Effector memory CD4-positive, alpha-beta T cell (primary cell): ENCODE results near the gene GGACT.

ENCODE experiments used
- DNase-seq, 3 donors: peaks; one replicate each; pipeline ENCODE4 v3.0.0-alpha.2; 2020
- H3K27ac ChIP-seq: 2 replicates; pipeline ENCODE4 v1.7.0; 2013; ENCODE audit warnings: mild to moderate bottlenecking, low read length, moderate library complexity; ENCODE audit not compliant: insufficient read depth, poor library complexity, severe bottlenecking
- H3K27me3 ChIP-seq: replicated peaks from 2 replicates; pipeline ENCODE4 v1.7.0; 2013; ENCODE audit warnings: mild to moderate bottlenecking, low read length; ENCODE audit not compliant: insufficient read depth, control insufficient read depth, poor library complexity, severe bottlenecking
- H3K36me3 ChIP-seq: 2 replicates; pipeline ENCODE4 v1.7.0; 2013; ENCODE audit warnings: mild to moderate bottlenecking, low read length, moderate library complexity; ENCODE audit not compliant: control insufficient read depth, insufficient read depth
- H3K4me1 ChIP-seq: 2 replicates; pipeline ENCODE4 v1.7.0; 2013; ENCODE audit warnings: low read length, mild to moderate bottlenecking; ENCODE audit not compliant: control insufficient read depth, insufficient read depth, poor library complexity, severe bottlenecking
- H3K4me3 ChIP-seq: 2 replicates; pipeline ENCODE4 v1.7.0; 2013; ENCODE audit warnings: low read length, low read depth, mild to moderate bottlenecking; ENCODE audit not compliant: insufficient read depth, poor library complexity, severe bottlenecking
- H3K9me3 ChIP-seq: 2 replicates; pipeline ENCODE4 v1.7.0; 2013; ENCODE audit warnings: mild to moderate bottlenecking, low read length, moderate library complexity; ENCODE audit not compliant: control insufficient read depth

The GGACT gene

DNA sequence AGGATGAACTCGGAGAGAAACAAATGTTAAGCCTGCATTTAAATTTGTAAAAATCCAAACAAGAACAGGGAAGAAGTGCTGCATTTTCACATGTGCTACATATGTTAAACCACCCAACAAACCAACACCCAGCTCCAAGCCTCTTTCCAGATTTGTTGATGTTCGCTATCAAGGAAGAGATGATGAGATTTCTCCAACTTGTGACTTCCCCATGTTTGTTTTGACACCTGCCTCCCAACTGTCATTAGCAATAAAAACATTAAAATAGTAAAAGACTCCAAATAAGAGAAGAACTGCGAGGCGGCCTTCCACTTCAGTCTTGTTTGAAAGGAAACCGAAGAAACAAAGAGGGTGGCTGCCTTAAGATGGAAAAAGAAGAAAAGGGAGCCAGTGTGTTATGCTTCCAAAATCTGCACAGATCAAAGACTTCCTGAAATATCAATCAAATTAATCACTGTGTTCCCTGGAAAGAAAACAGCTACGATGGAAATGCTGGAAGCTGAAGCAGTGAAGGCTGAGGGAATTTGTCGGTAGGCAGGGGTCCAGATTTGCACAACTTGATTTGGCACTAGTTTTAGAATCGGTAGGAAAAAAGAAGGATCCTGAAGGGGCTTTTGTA lies 14.0 kb upstream of the GGACT start:
- Histone ChIP-seq H3K27me3 (no peaks in the 10 kb centered on the region), H3K27ac (no peak overlapping the region), H3K4me3 (no peak overlapping the region), H3K9me3 (no peaks in the 10 kb centered on the region), H3K4me1 (no peaks in the 10 kb centered on the region), H3K36me3 (no peaks in the 10 kb centered on the region)
- no peak for DNase-seq

DNA sequence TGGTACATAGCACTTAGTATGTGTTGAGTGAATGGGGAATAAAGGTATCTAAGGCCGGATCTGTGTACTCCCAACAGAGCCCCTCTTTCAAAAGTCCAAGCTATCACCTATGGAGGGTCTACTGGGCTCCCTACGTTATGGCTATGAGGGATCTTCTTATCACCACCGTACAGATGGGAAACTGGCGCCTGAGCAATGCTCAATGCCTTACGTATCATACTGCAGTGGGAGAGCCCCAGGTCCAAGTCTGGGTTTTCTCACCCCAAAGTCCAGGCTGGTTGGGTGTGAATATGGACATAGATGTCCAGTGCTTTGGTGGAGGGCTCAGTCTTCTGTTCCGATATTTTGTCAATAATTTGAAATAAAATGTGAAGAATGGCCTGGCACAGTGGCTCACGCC lies 13.1 kb upstream of the GGACT start:
- H3K27me3 ChIP-seq: no peaks in the 10 kb centered on the region

DNA sequence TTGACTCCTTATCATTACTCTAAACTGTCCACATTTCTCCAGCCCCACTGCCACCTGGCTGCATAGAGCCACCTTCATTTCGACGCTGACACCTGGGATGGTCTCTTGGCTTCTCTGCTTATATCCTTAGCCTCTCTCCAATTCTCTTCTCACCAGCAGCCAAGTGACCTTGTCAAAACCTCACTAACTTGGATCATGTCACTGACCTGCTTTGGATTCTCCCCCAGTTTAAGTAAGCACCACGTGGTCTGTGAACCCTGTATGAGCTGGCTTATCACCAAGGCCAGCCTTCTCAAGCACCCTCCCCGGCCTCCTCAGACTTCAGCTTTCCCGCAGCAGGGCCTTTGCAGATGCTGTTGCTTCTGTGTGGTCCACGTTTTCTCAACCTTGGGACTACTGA lies 12.3 kb upstream of the GGACT start:
- Histone ChIP-seq H3K4me3 (no peak overlapping the region), H3K4me1 (no peaks in the 10 kb centered on the region), H3K36me3 (no peaks in the 10 kb centered on the region), H3K9me3 (no peaks in the 10 kb centered on the region), H3K27me3 (no peaks in the 10 kb centered on the region), H3K27ac (no peak overlapping the region)
- DNase-seq: no peak

More for the DNA sequence above, 13.1 kb upstream of the GGACT start:
- Histone ChIP-seq H3K36me3 (no peaks in the 10 kb centered on the region), H3K4me3 (no peak overlapping the region), H3K4me1 (no peaks in the 10 kb centered on the region), H3K9me3 (no peaks in the 10 kb centered on the region), H3K27ac (no peak overlapping the region)
- no peak for DNase-seq

DNA sequence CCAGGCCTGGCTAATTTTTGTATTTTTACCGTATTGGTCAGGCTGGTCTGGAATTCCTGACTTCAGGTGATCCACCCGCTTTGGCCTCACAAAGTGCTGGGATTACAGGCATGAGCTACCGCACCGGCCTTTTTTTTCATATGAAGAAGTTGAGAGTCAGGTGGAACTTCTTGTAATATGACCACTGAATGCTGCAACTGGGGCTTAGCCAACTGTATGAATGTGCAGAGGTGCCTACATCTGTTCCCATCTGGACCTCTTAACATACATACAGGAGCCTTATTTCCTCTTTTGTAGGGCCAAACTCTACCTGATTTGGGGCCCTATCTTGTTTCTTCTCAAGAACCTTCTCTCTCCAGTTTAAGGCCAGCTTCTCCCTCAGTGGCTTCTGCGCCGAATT lies 11.9 kb upstream of the GGACT start:
- no peak for DNase-seq
- Histone ChIP-seq H3K36me3 (no peaks in the 10 kb centered on the region), H3K4me1 (no peaks in the 10 kb centered on the region), H3K9me3 (no peaks in the 10 kb centered on the region), H3K4me3 (no peak overlapping the region), H3K27ac (no peak overlapping the region), H3K27me3 (no peaks in the 10 kb centered on the region)

DNA sequence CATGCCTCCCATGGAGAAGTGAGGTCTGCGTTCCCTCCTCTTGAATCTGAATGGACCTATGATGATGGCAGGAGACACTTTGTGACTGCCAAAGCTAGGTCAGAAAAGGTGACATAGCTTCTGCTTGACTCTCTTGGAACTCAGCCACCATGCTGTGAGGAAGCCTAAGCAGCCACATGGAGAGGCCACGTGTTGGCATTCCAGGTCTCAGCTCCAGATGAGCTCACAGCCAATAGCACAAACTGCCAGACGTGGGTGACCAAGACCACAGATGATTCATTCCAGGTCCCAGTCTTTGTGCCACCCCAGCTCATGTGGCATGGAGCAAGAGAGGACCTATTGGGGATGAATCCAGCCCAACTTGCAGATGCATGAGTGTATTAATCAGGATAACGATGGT lies 8.7 kb upstream of the GGACT start:
- no peaks in the 10 kb centered on the region for H3K36me3 ChIP-seq
- H3K27me3 ChIP-seq: no peaks in the 10 kb centered on the region
- DNase-seq: no peak
- no peaks in the 10 kb centered on the region for H3K4me1 ChIP-seq
- no peak overlapping the region for H3K27ac ChIP-seq
- H3K4me3 ChIP-seq: no peak overlapping the region
- no peaks in the 10 kb centered on the region for H3K9me3 ChIP-seq

DNA sequence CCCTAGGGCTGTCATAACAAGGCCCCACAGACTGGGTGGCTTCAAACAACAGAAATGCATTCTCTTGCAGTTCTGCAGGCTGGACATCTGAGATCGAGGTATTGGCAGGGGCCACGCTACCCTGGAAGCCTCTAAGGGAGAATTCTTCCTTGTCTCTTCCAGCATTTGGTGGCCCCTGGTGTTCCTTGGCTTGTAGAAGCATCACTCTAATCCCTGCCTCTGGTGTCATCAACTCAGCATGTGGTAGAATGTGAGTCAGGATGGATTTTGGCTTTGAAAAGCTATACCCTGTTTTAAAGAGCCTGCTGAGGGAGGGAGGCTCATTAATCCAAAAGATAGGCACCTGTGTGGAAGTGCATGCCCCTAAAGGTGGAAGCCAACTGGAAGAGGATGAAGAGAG lies 7.9 kb upstream of the GGACT start:
- Histone ChIP-seq H3K9me3 (no peaks in the 10 kb centered on the region), H3K4me3 (no peak overlapping the region), H3K36me3 (no peaks in the 10 kb centered on the region), H3K27ac (no peak overlapping the region), H3K27me3 (no peaks in the 10 kb centered on the region), H3K4me1 (no peaks in the 10 kb centered on the region)
- no peak for DNase-seq

DNA sequence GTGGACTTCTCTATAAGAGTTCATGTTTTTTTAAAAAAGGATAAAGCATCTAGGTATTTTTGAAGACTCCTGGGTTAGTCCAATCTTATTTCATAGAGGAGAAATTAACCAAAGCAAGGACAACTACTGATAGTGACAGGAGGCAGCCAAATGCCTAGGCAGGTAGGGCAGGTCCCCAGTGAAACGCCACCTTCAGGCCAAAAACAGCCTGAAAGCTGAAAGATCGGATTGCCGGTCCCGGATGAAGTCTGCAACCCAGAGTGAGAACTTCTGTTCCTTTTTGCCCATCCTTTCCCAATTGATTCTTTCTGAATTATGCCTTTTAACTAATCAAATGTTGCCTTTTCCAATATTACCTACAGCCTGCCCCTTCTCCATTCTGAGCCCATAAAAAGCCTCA lies 6.1 kb upstream of the GGACT start:
- no peaks in the 10 kb centered on the region for H3K4me1 ChIP-seq
- H3K9me3 ChIP-seq: no peaks in the 10 kb centered on the region
- H3K4me3 ChIP-seq: no peak overlapping the region
- no peaks in the 10 kb centered on the region for H3K36me3 ChIP-seq
- no peak for DNase-seq
- H3K27me3 ChIP-seq: no peaks in the 10 kb centered on the region
- no peak overlapping the region for H3K27ac ChIP-seq

DNA sequence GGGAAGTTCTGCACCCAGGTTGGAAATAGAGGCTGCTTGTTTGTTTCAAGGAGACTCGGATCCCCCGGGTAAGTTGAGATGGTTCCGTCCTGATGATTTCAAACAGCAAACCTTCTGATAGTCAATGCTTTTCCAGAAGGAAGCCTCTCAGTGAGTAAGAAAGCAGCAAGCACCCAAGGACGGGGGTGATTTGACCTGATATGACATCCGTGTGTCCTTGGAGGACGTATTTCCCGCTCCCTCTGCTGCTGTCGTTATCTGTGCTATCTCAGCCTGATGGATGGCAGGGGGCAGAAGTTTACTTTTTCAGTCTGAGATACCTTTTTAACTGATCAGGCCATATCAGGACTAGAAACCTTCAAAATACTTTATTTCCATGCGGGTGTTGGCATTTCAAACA lies 5.7 kb upstream of the GGACT start:
- Histone ChIP-seq H3K27me3 (no peaks in the 10 kb centered on the region), H3K27ac (no peak overlapping the region), H3K9me3 (no peaks in the 10 kb centered on the region), H3K4me1 (no peaks in the 10 kb centered on the region), H3K36me3 (no peaks in the 10 kb centered on the region), H3K4me3 (no peak overlapping the region)
- no peak for DNase-seq

DNA sequence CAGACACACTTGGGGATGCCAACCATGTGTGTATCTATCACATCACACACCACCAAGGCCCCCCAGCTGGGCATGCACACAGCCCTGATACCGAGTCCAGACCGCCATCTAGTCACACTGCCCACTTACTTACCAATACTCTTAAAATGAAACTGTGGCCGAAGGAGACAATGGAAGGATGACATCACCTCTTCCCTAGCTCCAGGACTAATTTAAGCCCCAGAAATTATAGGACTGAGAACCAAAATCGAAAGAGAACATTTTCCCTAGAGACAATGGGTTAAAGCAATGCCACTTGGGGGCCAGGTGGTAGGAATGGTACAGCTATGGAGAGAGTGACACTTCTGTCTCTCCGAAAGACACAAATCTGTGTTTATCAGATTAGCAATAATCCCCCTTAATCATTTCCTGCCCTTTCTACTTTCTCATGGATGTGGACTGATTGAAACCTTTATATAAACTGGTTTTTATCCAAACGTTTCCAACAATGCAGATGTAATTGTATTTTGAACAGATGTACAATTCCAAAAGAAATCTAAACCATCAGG lies 663 bp upstream of the GGACT start:
- Histone ChIP-seq H3K4me3 (peak overlapping the region; percentile 38), H3K4me1 (peaks cover 6% of the 10 kb centered on the region), H3K36me3 (no peaks in the 10 kb centered on the region), H3K27ac (peak overlapping the region; percentile 74), H3K9me3 (no peaks in the 10 kb centered on the region), H3K27me3 (no peaks in the 10 kb centered on the region)
- no peak for DNase-seq

DNA sequence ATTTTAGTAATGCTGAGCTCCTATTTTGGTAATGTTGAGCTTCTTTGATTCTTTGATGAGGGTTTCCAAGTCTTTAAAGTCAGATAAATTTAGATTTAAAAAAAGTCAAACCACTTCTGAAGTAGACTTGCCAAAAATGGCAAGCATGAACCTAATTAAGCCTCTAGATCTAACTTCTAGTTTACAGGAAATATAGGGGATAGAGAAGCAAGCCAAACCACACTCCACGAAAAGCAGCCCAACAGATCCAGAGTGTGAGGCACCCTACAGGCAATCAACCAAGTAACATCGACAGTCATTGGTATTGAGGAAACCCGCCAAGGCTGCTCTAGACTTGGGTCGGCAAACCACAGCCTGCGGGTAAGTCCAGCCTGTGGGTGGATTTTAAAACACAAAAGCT lies 3.7 kb downstream of the GGACT start:
- no peak for DNase-seq

More for the DNA sequence above, 3.7 kb downstream of the GGACT start:
- H3K9me3 ChIP-seq: no peaks in the 10 kb centered on the region
- no peaks in the 10 kb centered on the region for H3K27me3 ChIP-seq
- H3K36me3 ChIP-seq: no peaks in the 10 kb centered on the region
- no peak overlapping the region for H3K4me3 ChIP-seq
- no peak overlapping the region for H3K27ac ChIP-seq
- peaks cover 6% of the 10 kb centered on the region for H3K4me1 ChIP-seq
